Keratinocyte (primary cell): Measurements from ENCODE around the gene NF2.

Source experiments
- EZH2 ChIP-seq: IDR thresholded peaks from one replicate; pipeline ENCODE4 v1.6.1; 2012; ENCODE audit warnings: inconsistent platforms, mild to moderate bottlenecking, low read length, moderate library complexity
- TF ChIP-seq, protein P1 (sequence below), 3 experiments: IDR thresholded peaks in 1 of 3; conservative IDR thresholded peaks in 1 of 3; optimal IDR thresholded peaks in 1 of 3; 2 replicates in 2 of 3; 3 replicates in 1 of 3; pipeline versions ENCODE3 to v1.5.1; 2011; ENCODE audit warnings: low read length in 3 of 3, mild to moderate bottlenecking in 3 of 3, moderate library complexity in 2 of 3, control low read depth in 1 of 3, inconsistent platforms in 1 of 3; ENCODE audit not compliant: insufficient read depth in 2 of 3; ENCODE audit errors: extremely low read depth in 1 of 3

GRCh38 chr22:29578462-29579200, 24.8 kb upstream of the NF2 start:
- TF ChIP-seq, protein P1, sequence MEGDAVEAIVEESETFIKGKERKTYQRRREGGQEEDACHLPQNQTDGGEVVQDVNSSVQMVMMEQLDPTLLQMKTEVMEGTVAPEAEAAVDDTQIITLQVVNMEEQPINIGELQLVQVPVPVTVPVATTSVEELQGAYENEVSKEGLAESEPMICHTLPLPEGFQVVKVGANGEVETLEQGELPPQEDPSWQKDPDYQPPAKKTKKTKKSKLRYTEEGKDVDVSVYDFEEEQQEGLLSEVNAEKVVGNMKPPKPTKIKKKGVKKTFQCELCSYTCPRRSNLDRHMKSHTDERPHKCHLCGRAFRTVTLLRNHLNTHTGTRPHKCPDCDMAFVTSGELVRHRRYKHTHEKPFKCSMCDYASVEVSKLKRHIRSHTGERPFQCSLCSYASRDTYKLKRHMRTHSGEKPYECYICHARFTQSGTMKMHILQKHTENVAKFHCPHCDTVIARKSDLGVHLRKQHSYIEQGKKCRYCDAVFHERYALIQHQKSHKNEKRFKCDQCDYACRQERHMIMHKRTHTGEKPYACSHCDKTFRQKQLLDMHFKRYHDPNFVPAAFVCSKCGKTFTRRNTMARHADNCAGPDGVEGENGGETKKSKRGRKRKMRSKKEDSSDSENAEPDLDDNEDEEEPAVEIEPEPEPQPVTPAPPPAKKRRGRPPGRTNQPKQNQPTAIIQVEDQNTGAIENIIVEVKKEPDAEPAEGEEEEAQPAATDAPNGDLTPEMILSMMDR (optimal IDR thresholded peaks at IDR 0.05 in 1 of 3, IDR thresholded peaks at IDR 0.05 in 1 of 3, conservative IDR thresholded peaks at IDR 0.05 in 1 of 3; ENCODE audit: extremely low read depth in 1 of 3, insufficient read depth in 2 of 3, low read length in 3 of 3), result no peak
- no peak for TF ChIP-seq EZH2
